ENCODE data around the gene MANF.
A peak's percentile ranks its signal among the peaks of the same experiment; 100 is the strongest.

Gene MANF

DNA sequence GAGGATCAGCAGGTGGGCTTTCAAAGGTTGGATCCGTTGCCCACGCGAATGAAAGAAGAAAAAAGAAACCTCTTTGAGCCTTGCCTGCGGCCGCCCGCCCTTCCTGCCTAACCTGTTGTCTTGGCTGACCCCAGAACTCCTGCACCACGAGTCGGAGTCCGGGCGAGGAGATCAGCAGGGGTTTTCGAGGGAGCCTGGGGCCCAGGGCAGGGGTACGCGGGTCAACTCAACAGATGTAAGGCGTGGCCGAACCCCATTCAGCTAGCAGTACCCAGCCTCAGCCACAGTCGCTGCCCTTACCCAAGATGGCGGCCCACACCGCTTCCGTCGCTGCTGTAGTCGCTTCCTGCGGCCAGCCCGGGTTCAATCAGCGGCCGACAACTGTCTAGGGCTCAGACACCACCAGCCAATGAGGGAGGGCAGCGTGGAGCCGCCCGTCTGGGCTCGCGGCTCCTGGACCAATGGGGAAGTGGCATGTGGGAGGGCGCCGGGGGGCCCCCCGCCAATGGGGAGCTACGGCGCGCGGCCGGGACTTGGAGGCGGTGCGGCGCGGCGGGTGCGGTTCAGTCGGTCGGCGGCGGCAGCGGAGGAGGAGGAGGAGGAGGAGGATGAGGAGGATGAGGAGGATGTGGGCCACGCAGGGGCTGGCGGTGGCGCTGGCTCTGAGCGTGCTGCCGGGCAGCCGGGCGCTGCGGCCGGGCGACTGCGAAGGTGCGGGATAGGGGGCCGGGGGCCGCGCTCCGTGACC lies at the start of gene MANF:
TSS of gene MANF (plus strand) at position 566 of the 748 bp plus-strand sequence. CDS start at position 618, 52 bp downstream.
- in situ Hi-C loops (cut with MboI; ENCODE audit: low sequenced_read_pairs, unreplicated experiment): no loop called here
- TF ChIP-seq, protein P1, sequence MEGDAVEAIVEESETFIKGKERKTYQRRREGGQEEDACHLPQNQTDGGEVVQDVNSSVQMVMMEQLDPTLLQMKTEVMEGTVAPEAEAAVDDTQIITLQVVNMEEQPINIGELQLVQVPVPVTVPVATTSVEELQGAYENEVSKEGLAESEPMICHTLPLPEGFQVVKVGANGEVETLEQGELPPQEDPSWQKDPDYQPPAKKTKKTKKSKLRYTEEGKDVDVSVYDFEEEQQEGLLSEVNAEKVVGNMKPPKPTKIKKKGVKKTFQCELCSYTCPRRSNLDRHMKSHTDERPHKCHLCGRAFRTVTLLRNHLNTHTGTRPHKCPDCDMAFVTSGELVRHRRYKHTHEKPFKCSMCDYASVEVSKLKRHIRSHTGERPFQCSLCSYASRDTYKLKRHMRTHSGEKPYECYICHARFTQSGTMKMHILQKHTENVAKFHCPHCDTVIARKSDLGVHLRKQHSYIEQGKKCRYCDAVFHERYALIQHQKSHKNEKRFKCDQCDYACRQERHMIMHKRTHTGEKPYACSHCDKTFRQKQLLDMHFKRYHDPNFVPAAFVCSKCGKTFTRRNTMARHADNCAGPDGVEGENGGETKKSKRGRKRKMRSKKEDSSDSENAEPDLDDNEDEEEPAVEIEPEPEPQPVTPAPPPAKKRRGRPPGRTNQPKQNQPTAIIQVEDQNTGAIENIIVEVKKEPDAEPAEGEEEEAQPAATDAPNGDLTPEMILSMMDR (IDR thresholded peaks at IDR 0.05; ENCODE audit: borderline replicate concordance, control extremely low read depth, extremely low read depth, insufficient read depth, missing control alignments): no peak
- peak; percentile 100 for DNase-seq (ENCODE audit: low spot score)

DNA sequence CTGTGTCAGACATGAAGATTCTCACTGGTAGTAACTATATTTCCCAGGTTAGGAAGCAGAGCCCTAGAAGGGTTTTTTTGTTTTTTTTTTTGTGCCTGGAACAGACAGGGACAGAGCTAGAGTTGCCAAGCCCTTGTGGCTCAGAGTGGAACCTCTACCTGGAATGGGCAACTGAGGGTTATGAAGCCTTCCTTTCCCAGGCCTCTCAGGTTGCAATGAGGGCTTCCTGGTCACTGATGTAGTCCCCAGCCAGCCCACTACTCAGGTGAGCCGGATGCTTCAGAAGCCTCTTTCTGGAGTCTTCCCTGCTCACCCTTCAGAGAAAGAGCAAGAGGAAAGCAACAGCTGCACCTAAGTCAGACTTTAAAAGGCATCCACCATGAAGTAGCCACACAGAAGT lies 48.8 kb upstream of the MANF start:
- TF ChIP-seq, protein P1 (IDR thresholded peaks at IDR 0.05; ENCODE audit: borderline replicate concordance, control extremely low read depth, extremely low read depth, insufficient read depth, missing control alignments): no peak
- DNase-seq (ENCODE audit: low spot score): no peak
- in situ Hi-C loops (cut with MboI; ENCODE audit: low sequenced_read_pairs, unreplicated experiment): no loop called here

DNA sequence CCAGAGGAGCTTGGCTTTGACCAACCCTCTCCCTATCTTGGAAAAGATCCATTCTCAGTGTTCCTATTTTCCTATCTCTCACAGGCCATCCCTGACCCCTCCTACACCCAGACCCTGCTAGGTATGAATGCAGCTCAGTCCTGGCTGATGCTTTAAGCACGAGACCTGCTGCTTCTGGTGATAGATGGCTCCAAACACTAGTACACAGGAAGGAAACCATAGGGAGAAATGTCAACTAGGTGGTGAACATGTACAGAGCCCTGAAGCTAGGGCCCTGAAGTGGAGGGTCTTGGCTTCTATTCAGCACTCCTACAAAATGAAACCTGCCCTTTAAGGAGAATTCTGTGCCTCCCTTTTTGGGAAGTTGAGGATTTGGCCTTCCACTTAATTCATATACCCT lies 47.4 kb upstream of the MANF start:
- in situ Hi-C loops (cut with MboI; ENCODE audit: low sequenced_read_pairs, unreplicated experiment): no loop called here
- TF ChIP-seq, protein P1 (IDR thresholded peaks at IDR 0.05; ENCODE audit: borderline replicate concordance, control extremely low read depth, extremely low read depth, insufficient read depth, missing control alignments): no peak
- DNase-seq (ENCODE audit: low spot score): no peak

DNA sequence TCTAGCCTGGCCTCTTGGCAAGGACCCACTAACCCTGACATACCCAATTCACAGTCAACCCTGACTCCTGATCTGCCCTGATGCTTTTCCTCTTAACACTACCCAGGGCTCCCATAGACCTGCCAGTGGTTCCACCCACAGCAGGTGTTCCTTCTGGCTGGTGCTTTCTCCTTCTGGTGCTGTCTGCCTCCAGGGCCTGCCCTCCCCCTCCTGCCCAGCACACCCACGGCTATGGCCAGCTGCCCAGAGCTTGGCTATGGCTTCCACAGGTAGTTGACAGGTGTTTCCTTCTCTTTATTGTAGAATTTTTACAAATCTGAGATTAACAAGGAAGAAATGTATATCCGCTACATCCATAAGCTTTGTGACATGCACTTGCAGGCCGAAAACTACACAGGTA lies 46.5 kb upstream of the MANF start:
- in situ Hi-C loops (cut with MboI; ENCODE audit: low sequenced_read_pairs, unreplicated experiment): no loop called here
- DNase-seq (ENCODE audit: low spot score): no peak
- TF ChIP-seq, protein P1 (IDR thresholded peaks at IDR 0.05; ENCODE audit: borderline replicate concordance, control extremely low read depth, extremely low read depth, insufficient read depth, missing control alignments): no peak

DNA sequence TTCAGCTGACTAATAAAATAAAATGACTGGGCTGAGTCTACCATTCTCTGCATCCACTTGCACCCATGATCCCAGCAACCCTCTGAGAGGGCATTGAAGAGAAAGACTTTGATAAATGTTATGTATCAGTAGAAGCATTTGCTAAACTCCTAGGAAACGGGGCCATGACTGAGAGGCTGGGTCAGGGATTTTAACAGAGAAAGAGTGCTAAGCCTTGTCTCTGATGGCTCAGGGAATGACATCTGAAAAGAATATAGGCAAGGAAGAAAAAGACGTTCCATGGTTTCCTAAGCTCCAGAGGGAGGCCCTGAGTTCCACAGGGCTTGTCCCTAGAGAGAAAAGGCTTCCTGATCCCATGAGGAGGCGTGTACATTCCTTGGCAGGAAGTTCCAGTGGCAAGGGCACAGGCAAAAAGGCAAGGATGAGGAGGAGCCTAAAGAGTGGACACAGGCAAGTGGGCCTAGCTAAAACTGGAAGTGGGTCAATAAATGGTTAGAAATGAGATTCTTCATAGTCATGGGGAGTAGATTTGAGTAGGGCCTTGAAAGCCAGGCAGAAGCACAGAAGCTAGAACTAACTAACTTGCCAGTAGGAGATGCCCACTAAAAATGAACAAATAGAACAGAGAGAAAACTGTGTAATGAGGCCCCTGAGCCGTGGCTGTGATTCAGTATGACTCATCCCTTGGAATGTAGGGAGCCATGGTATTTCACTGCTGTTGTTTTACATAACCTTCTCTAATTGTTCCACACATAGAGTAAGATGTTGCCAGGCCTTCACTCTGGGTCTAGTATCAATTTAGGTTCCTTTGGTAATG lies 44.9 kb upstream of the MANF start:
- in situ Hi-C loops (cut with MboI; ENCODE audit: low sequenced_read_pairs, unreplicated experiment): no loop called here
- no peak for DNase-seq (ENCODE audit: low spot score)
- TF ChIP-seq, protein P1 (IDR thresholded peaks at IDR 0.05; ENCODE audit: borderline replicate concordance, control extremely low read depth, extremely low read depth, insufficient read depth, missing control alignments): no peak

DNA sequence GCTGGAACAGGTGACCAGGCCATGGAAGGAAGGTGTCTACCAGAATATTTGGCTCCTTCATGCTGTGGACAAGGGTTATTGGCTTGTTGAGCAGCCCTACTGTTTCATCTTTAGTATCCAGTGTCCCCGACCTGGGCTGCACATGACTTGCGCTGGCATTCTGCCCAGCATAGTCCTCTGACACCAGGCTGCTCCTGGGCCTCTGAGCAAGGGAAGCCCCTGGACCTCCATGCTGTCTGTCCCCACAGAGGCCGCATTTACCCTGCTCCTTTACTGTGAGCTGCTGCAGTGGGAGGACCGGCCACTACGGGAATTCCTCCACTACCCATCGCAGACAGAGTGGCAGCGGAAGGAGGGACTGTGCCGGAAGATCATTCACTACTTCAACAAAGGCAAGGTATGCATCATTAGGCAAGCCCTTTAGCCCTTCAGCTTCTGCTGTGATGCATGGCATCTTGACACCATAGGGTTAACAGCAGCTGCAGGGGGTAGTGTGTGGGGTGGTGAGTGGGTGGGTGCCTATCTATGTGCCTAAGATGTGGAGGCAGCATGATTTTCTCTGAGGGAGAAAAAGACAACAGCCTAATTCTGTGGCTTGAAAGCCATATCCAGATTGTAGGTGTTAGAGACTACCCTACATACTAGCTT lies 44.0 kb upstream of the MANF start:
- no peak for DNase-seq (ENCODE audit: low spot score)
- in situ Hi-C loops (cut with MboI; ENCODE audit: low sequenced_read_pairs, unreplicated experiment): no loop called here
- TF ChIP-seq, protein P1 (IDR thresholded peaks at IDR 0.05; ENCODE audit: borderline replicate concordance, control extremely low read depth, extremely low read depth, insufficient read depth, missing control alignments): no peak

All from GM13976 (cell line).